Gastroesophageal sphincter (tissue), 3 donors: ENCODE measurements around the gene LDB2.

ENCODE experiments used
- POLR2A ChIP-seq, 2 donors: fragments of 450-650 bp; IDR thresholded peaks; one replicate each; pipeline ENCODE4 v1.6.1; 2017; ENCODE audit warnings: antibody characterized with exemption in 2 of 2, mild to moderate bottlenecking in 2 of 2, moderate library complexity in 1 of 2
- TF ChIP-seq, protein P1 (sequence below), 4 experiments: fragments of 200-600 bp in 2 of 4; fragments of 450-650 bp in 2 of 4; sonication (generic) in 1 of 4; IDR thresholded peaks; one replicate each; pipeline ENCODE4 v1.5.1; 2017 to 2019; ENCODE audit warnings: antibody characterized with exemption in 4 of 4, mild to moderate bottlenecking in 2 of 4, moderate library complexity in 2 of 4

DNA sequence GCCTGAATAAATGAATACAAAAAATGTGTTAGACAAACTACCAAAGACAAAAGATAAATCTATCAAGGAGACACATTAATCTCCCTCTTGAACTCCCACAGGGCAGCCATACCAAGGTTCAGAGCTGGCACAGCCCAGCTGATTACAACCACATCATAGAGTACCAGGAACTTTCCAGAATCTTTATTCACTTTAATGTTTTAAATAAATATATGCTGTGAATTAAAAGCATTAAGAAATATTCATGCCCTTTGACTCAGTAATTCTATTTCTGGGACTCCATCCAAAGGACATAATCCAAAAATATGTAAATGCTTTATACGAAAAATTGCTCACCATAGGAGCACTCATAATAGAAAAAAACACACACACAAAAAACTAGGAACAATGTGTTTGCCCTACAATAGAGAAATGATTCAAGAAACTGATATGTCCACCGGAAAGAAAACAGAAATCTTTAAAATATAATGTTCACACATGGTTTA is 126.0 kb downstream of the LDB2 start:
- TF ChIP-seq, protein P1, sequence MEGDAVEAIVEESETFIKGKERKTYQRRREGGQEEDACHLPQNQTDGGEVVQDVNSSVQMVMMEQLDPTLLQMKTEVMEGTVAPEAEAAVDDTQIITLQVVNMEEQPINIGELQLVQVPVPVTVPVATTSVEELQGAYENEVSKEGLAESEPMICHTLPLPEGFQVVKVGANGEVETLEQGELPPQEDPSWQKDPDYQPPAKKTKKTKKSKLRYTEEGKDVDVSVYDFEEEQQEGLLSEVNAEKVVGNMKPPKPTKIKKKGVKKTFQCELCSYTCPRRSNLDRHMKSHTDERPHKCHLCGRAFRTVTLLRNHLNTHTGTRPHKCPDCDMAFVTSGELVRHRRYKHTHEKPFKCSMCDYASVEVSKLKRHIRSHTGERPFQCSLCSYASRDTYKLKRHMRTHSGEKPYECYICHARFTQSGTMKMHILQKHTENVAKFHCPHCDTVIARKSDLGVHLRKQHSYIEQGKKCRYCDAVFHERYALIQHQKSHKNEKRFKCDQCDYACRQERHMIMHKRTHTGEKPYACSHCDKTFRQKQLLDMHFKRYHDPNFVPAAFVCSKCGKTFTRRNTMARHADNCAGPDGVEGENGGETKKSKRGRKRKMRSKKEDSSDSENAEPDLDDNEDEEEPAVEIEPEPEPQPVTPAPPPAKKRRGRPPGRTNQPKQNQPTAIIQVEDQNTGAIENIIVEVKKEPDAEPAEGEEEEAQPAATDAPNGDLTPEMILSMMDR (IDR thresholded peaks at IDR 0.05): no peak
- no peak for TF ChIP-seq POLR2A (IDR thresholded peaks at IDR 0.05)
